ENCODE data around the gene ATP8A2. TPM values are rescaled to one million over a fixed set of nuclear protein-coding genes. Genes with fewer than 3 reads are reported as not detected.

ATP8A2 gene
- total and polyA plus RNA-seq, 2 of the 8 experiments (the other 6 are each of a cell fraction or from before 2014, with no cell fraction given): 2.4 to 8.3 TPM

GRCh38 chr13:25798998-25799397, 427.2 kb downstream of the ATP8A2 start:
- no peaks in the 10 kb centered on the region for H4K20me1 ChIP-seq (replicated peaks in 1 of 2; ENCODE audit: control insufficient read depth in 1 of 2, insufficient read depth in 2 of 2, low read length in 2 of 2)
- no peak overlapping the region for H2AK5ac ChIP-seq (ENCODE audit: low read depth, low read length)
- no peak overlapping the region for H3K4ac ChIP-seq (replicated peaks; ENCODE audit: insufficient read length, low read depth, low read length)
- no peak overlapping the region for H2BK120ac ChIP-seq (replicated peaks; ENCODE audit: low read depth, low read length)
- no peak overlapping the region for H2BK20ac ChIP-seq (ENCODE audit: low read length)
- H4K5ac ChIP-seq (ENCODE audit: insufficient read length, low read depth, low read length): no peak overlapping the region
- 85% methylated on average over 3 of the region's 3 CpGs; no CpG with 5 or more reads in 1 of the 2 experiments for WGBS, 2 experiments (ENCODE audit: extremely low coverage in 1 of 2, insufficient coverage in 1 of 2, insufficient read length in 1 of 2, insufficient replicate concordance in 2 of 2, low coverage in 1 of 2, low lambda C conversion rate in 2 of 2, missing lambda C conversion rate in 1 of 2)
- no peak overlapping the region for H3K23ac ChIP-seq (ENCODE audit: insufficient read length)
- no peak overlapping the region for H2BK5ac ChIP-seq (ENCODE audit: low read depth, low read length)
- H4K8ac ChIP-seq (ENCODE audit: extremely low read depth, insufficient read depth, low read length): no peak overlapping the region
- no peak overlapping the region for H3K4me2 ChIP-seq (ENCODE audit: insufficient read depth in 1 of 2, low read depth in 2 of 2, low read length in 2 of 2)
- H3K79me2 ChIP-seq (ENCODE audit: control insufficient read depth in 1 of 2, insufficient read depth in 2 of 2, low read length in 2 of 2): no peaks in the 10 kb centered on the region
- H4K91ac ChIP-seq (replicated peaks; ENCODE audit: insufficient read length, low read length): no peak overlapping the region
- H3K27ac ChIP-seq (ENCODE audit: low read depth, low read length): no peak overlapping the region
- ChIA-PET CTCF (ENCODE audit: partially characterized antibody) (interaction anchor here (0.8 kb wide), 1 partner anchor 244 kb away, joined by 3 read pairs; no protein-coding TSS in a partner anchor), POLR2A (ENCODE audit: partially characterized antibody) (no interaction called here)
- no peak overlapping the region for H3K9ac ChIP-seq (replicated peaks in 1 of 4; ENCODE audit: extremely low read depth in 1 of 4, low read depth in 3 of 4, low read length in 3 of 4)
- H2AFZ ChIP-seq (ENCODE audit: low read length): no peak overlapping the region
- H3K79me1 ChIP-seq (ENCODE audit: low read depth, low read length): no peaks in the 10 kb centered on the region
- H2BK15ac ChIP-seq (ENCODE audit: low read length): no peak overlapping the region
- no peak overlapping the region for H3K4me3 ChIP-seq (ENCODE audit: extremely low read depth in 1 of 4, insufficient read depth in 2 of 4, low read depth in 3 of 4, low read length in 4 of 4)
- H3K36me3 ChIP-seq (ENCODE audit: control insufficient read depth in 2 of 4, insufficient read depth in 4 of 4, low read length in 3 of 4): no peaks in the 10 kb centered on the region
- no peaks in the 10 kb centered on the region; the same call in 1 of the 2 replicates for H3K23me2 ChIP-seq (ENCODE audit: low read depth, low read length)
- TF ChIP-seq CBX8 (IDR thresholded peaks at IDR 0.05; ENCODE audit: borderline replicate concordance, low read depth, low read length) (no peak), NANOG (IDR thresholded peaks at IDR 0.05; ENCODE audit: insufficient read depth, low read depth, low read length, poor library complexity, severe bottlenecking) (no peak), TCF12 (IDR thresholded peaks at IDR 0.05; ENCODE audit: low read depth, low read length) (no peak), JUN (IDR thresholded peaks at IDR 0.05; ENCODE audit: low read depth, low read length) (no peak), KDM1A (IDR thresholded peaks at IDR 0.05; ENCODE audit: borderline replicate concordance, low read length) (no peak), SP1 (IDR thresholded peaks at IDR 0.05; ENCODE audit: low read depth, low read length) (no peak)
- H3K4me1 ChIP-seq (replicated peaks in 1 of 4; ENCODE audit: control insufficient read depth in 3 of 4, insufficient read depth in 4 of 4, low read length in 3 of 4): no peaks in the 10 kb centered on the region; a peak in 1 of 7 replicates
- H3K27me3 ChIP-seq (replicated peaks in 1 of 4; ENCODE audit: control insufficient read depth in 3 of 4, extremely low read depth in 1 of 4, insufficient read depth in 3 of 4, low read length in 3 of 4): no peaks in the 10 kb centered on the region
- FAIRE-seq: no peak
- H3K56ac ChIP-seq (replicated peaks; ENCODE audit: insufficient read length, low read depth, low read length): no peak overlapping the region
- H3K14ac ChIP-seq (ENCODE audit: insufficient read length): no peak overlapping the region
- H3K9me3 ChIP-seq (ENCODE audit: insufficient read depth in 2 of 2, low read depth in 1 of 2, low read length in 1 of 2): no peaks in the 10 kb centered on the region
- H3K18ac ChIP-seq (ENCODE audit: extremely low read depth, low read length): no peak overlapping the region
- H2BK12ac ChIP-seq (ENCODE audit: low read depth, low read length): no peak overlapping the region
- no peak for DNase-seq (ENCODE audit: low read depth in 1 of 2, low spot score in 2 of 2)

Data from H1 (cell line).